Epithelial cell of prostate (primary cell): ENCODE measurements around the gene FOXF2.

Experiments
- DNase-seq: peaks from one replicate; pipeline ENCODE4 v3.0.0-alpha.2; 2011; ENCODE audit warnings: low read depth, low spot score
- H3K27ac ChIP-seq: fragments of 450-650 bp; 2 replicates; pipeline ENCODE4 v1.5.1; 2017; ENCODE audit warnings: mild to moderate bottlenecking

Gene FOXF2

GRCh38 chr6:1377526-1377925, 11.8 kb upstream of the FOXF2 start:
- no peak overlapping the region for H3K27ac ChIP-seq

GRCh38 chr6:1378065-1379016, 11.0 kb upstream of the FOXF2 start:
- DNase-seq: no peak
- H3K27ac ChIP-seq: no peak overlapping the region

More at GRCh38 chr6:1377526-1377925, 11.8 kb upstream of the FOXF2 start:
- DNase-seq: no peak

GRCh38 chr6:1379017-1379787, 10.2 kb upstream of the FOXF2 start:
- DNase-seq: no peak
- H3K27ac ChIP-seq: no peak overlapping the region

- no peak overlapping the region for H3K27ac ChIP-seq
- no peak for DNase-seq
Measured at GRCh38 chr6:1379788-1380147, 9.6 kb upstream of the FOXF2 start.

- H3K27ac ChIP-seq: no peak overlapping the region
- DNase-seq: no peak
Measured at GRCh38 chr6:1380625-1381427, 8.6 kb upstream of the FOXF2 start.

GRCh38 chr6:1381481-1382330, 7.7 kb upstream of the FOXF2 start:
- no peak overlapping the region for H3K27ac ChIP-seq
- no peak for DNase-seq

- no peak overlapping the region for H3K27ac ChIP-seq
- no peak for DNase-seq
Measured at GRCh38 chr6:1382331-1382882, 7.0 kb upstream of the FOXF2 start.

- no peak for DNase-seq
- H3K27ac ChIP-seq: no peak overlapping the region
Measured at GRCh38 chr6:1382883-1383728, 6.3 kb upstream of the FOXF2 start.

GRCh38 chr6:1383729-1384548, 5.4 kb upstream of the FOXF2 start:
- no peak overlapping the region for H3K27ac ChIP-seq
- no peak for DNase-seq

GRCh38 chr6:1384549-1385128, 4.7 kb upstream of the FOXF2 start:
- no peak overlapping the region for H3K27ac ChIP-seq
- DNase-seq: no peak

- no peak overlapping the region for H3K27ac ChIP-seq
- DNase-seq: no peak
Measured at GRCh38 chr6:1385129-1386037, 4.0 kb upstream of the FOXF2 start.

- no peak for DNase-seq
- no peak overlapping the region for H3K27ac ChIP-seq
Measured at GRCh38 chr6:1386038-1386709, 3.2 kb upstream of the FOXF2 start.

GRCh38 chr6:1387538-1387875, 1.9 kb upstream of the FOXF2 start:
- DNase-seq: no peak
- H3K27ac ChIP-seq: no peak overlapping the region

GRCh38 chr6:1387876-1388629, 1.3 kb upstream of the FOXF2 start:
- no peak for DNase-seq
- H3K27ac ChIP-seq: no peak overlapping the region
